Measurements from ENCODE around the gene OR13C2. TPM values are rescaled to one million over a fixed set of nuclear protein-coding genes. Genes with fewer than 3 reads are reported as not detected.
"Not testable (repeated sequence)": the region's sequence is repeated elsewhere in the genome, so short reads cannot be mapped to it uniquely, and the experiment has no call there.

OR13C2 gene, protein sequence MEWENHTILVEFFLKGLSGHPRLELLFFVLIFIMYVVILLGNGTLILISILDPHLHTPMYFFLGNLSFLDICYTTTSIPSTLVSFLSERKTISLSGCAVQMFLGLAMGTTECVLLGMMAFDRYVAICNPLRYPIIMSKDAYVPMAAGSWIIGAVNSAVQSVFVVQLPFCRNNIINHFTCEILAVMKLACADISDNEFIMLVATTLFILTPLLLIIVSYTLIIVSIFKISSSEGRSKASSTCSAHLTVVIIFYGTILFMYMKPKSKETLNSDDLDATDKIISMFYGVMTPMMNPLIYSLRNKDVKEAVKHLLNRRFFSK
- total RNA-seq, result not detected
- not detected for total RNA-seq (2013)

DNA sequence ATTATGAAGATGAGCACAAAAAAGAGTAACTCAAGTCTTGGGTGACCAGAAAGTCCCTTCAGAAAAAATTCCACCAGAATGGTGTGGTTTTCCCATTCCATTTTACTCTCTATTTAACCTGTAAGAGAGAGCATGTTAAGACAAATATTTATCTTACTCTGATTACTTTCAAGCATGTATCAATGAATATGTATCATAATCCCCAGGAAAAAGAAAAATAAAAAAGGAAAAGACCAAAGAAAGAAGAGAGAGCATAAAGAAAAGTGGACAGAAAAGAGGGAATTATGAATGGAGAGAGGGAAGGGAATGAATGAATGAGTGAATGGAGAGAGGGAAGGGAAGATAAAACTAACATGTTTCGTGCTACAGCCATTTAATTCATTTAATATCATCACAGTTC lies at the start of gene OR13C2:
OR13C2 (minus strand) TSS at position 101 of the 400 bp plus-strand sequence; CDS start at position 101, 0 bp downstream.
- H3K27me3 Mint-ChIP-seq (ENCODE audit: low read depth in 2 of 2); ATAC-seq; H3K4me1 Mint-ChIP-seq; H3K27ac ChIP-seq (ENCODE audit: low read length); H3K4me1 ChIP-seq (ENCODE audit: control insufficient read depth, insufficient read depth, low read length); H3K27me3 ChIP-seq (ENCODE audit: control insufficient read depth, insufficient read depth, low read length); H3K4me3 ChIP-seq (ENCODE audit: low read length); DNase-seq; H3K27ac Mint-ChIP-seq; H3K9me3 ChIP-seq (ENCODE audit: control insufficient read depth, insufficient read depth, low read length); H3K36me3 ChIP-seq (ENCODE audit: control insufficient read depth, insufficient read depth, low read length); H3K4me3 Mint-ChIP-seq; H3K36me3 Mint-ChIP-seq; intact Hi-C loops (cut with micrococcal nuclease); H3K9me3 Mint-ChIP-seq: not testable (repeated sequence)
- no CpG with 5 or more reads among the region's 1 CpG for WGBS (ENCODE audit: insufficient coverage)

GRCh38 chr9:104635456-104635855 lies 30.0 kb upstream of the OR13C2 start:
- Mint-ChIP-seq H3K4me1 (no peaks in the 10 kb centered on the region), H3K27me3 (ENCODE audit: low read depth in 2 of 2) (no peaks in the 10 kb centered on the region), H3K27ac (no peak overlapping the region), H3K36me3 (peaks cover 7% of the 10 kb centered on the region), H3K9me3 (peaks cover 4 to 14% of the 10 kb centered on the region in 2 donors), H3K4me3 (no peak overlapping the region)
- Histone ChIP-seq H3K36me3 (ENCODE audit: control insufficient read depth, insufficient read depth, low read length) (no peaks in the 10 kb centered on the region), H3K27me3 (ENCODE audit: control insufficient read depth, insufficient read depth, low read length) (no peaks in the 10 kb centered on the region), H3K4me3 (ENCODE audit: low read length) (no peak overlapping the region), H3K9me3 (ENCODE audit: control insufficient read depth, insufficient read depth, low read length) (peaks cover 9% of the 10 kb centered on the region), H3K4me1 (ENCODE audit: control insufficient read depth, insufficient read depth, low read length) (no peaks in the 10 kb centered on the region), H3K27ac (ENCODE audit: low read length) (no peak overlapping the region)
- ATAC-seq (no peak), DNase-seq (no peak)
- intact Hi-C loops (cut with micrococcal nuclease), result no loop called here
- TF ChIP-seq, protein P1, sequence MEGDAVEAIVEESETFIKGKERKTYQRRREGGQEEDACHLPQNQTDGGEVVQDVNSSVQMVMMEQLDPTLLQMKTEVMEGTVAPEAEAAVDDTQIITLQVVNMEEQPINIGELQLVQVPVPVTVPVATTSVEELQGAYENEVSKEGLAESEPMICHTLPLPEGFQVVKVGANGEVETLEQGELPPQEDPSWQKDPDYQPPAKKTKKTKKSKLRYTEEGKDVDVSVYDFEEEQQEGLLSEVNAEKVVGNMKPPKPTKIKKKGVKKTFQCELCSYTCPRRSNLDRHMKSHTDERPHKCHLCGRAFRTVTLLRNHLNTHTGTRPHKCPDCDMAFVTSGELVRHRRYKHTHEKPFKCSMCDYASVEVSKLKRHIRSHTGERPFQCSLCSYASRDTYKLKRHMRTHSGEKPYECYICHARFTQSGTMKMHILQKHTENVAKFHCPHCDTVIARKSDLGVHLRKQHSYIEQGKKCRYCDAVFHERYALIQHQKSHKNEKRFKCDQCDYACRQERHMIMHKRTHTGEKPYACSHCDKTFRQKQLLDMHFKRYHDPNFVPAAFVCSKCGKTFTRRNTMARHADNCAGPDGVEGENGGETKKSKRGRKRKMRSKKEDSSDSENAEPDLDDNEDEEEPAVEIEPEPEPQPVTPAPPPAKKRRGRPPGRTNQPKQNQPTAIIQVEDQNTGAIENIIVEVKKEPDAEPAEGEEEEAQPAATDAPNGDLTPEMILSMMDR (IDR thresholded peaks at IDR 0.05), result no peak

DNA sequence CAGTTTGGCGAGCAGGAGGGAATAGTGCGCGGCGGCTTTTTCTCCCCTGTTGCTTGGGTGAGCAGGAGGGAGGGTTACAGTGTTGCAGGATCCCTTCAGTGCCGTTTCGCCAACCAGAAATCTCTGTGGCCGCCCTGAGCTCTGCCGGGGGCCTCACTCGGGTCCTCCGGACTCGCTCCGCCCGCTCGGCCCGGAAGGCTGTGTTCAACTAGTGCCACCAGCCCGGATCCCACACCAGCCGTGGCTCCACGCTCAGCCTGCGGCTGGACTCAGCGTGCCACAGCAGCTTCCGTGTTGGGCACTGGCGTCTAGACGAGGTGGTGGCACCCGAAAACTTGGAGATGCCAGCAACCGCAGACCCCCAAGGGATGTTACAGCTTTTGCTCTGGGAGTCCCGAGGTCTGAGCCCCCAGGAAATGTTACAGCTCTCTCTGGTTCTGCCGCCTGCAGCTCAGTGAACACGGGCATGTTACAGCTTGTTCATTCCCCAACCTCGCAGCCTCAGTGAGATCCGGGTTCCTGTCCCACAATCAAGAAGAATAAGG lies 28.6 kb upstream of the OR13C2 start:
- no peaks in the 10 kb centered on the region for H3K27me3 ChIP-seq (ENCODE audit: control insufficient read depth, insufficient read depth, low read length)
- WGBS (ENCODE audit: insufficient coverage), result 94% methylated on average over 30 of the region's 30 CpGs
- TF ChIP-seq, protein P1 (IDR thresholded peaks at IDR 0.05), result no peak
- DNase-seq (no peak), ATAC-seq (no peak)
- H3K27me3 Mint-ChIP-seq (ENCODE audit: low read depth in 2 of 2), result no peaks in the 10 kb centered on the region
- intact Hi-C loops (cut with micrococcal nuclease), result no loop called here
- no peak overlapping the region for H3K27ac Mint-ChIP-seq
- no peaks in the 10 kb centered on the region for H3K4me1 ChIP-seq (ENCODE audit: control insufficient read depth, insufficient read depth, low read length)
- no peaks in the 10 kb centered on the region for H3K36me3 ChIP-seq (ENCODE audit: control insufficient read depth, insufficient read depth, low read length)
- no peaks in the 10 kb centered on the region for H3K4me1 Mint-ChIP-seq
- no peak overlapping the region for H3K27ac ChIP-seq (ENCODE audit: low read length)
- H3K4me3 ChIP-seq (ENCODE audit: low read length), result no peak overlapping the region
- peaks cover 7 to 10% of the 10 kb centered on the region in 2 donors for H3K9me3 Mint-ChIP-seq
- peaks cover 7% of the 10 kb centered on the region for H3K36me3 Mint-ChIP-seq
- H3K4me3 Mint-ChIP-seq, result no peak overlapping the region
- H3K9me3 ChIP-seq (ENCODE audit: control insufficient read depth, insufficient read depth, low read length), result peaks cover 9% of the 10 kb centered on the region

DNA sequence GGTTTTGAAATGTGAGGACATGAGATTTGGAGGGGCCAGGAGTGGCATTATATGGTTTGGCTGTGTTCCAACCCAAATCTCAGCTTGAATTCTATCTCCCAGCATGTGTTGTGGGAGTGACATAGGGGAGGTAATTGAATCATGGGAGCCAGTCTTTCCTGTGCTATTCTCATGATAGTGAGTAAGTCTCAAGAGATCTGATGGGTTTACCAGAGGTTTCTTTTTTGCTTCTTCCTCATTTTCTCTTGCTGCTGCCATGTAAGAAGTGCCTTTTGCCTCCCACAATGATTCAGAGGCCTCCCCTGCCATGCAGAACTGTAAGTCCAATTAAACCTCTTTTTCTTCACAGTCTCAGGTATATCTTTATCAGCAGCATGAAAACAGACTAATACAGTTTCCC lies 20.5 kb upstream of the OR13C2 start:
- H3K4me1 Mint-ChIP-seq; DNase-seq; H3K36me3 ChIP-seq (ENCODE audit: control insufficient read depth, insufficient read depth, low read length); intact Hi-C loops (cut with micrococcal nuclease); H3K9me3 Mint-ChIP-seq; H3K4me3 Mint-ChIP-seq; H3K36me3 Mint-ChIP-seq; H3K4me3 ChIP-seq (ENCODE audit: low read length); H3K27me3 Mint-ChIP-seq (ENCODE audit: low read depth in 2 of 2); H3K4me1 ChIP-seq (ENCODE audit: control insufficient read depth, insufficient read depth, low read length); H3K27me3 ChIP-seq (ENCODE audit: control insufficient read depth, insufficient read depth, low read length); H3K27ac ChIP-seq (ENCODE audit: low read length); H3K27ac Mint-ChIP-seq; ATAC-seq; H3K9me3 ChIP-seq (ENCODE audit: control insufficient read depth, insufficient read depth, low read length): not testable (repeated sequence)
